Measurements from ENCODE around the gene CTSL.

The CTSL gene

GRCh38 chr9:87701931-87702421 is 23.9 kb upstream of the CTSL start (continued):
- peak; percentile 90 for TF ChIP-seq CREB5 (CRISPR knock-in tag; IDR thresholded peaks at IDR 0.05; ENCODE audit: low read depth)
- TF ChIP-seq TOX (CRISPR knock-in tag; IDR thresholded peaks at IDR 0.05; ENCODE audit: borderline replicate concordance), result no peak
- TF ChIP-seq ZNF565 (CRISPR knock-in tag; conservative IDR thresholded peaks at IDR 0.05; ENCODE audit: low read depth), result no peak
- TF ChIP-seq ZNF8 (CRISPR knock-in tag; IDR thresholded peaks at IDR 0.05), result no peak
- no peak for TF ChIP-seq ARNTL (CRISPR knock-in tag; IDR thresholded peaks at IDR 0.05; ENCODE audit: borderline replicate concordance, low read depth)
- TF ChIP-seq BACH2 (CRISPR knock-in tag; IDR thresholded peaks at IDR 0.05; ENCODE audit: borderline replicate concordance), result no peak
- peak; percentile 78 for TF ChIP-seq GLIS3 (CRISPR knock-in tag; IDR thresholded peaks at IDR 0.05)

- no peak for ATAC-seq
- TF ChIP-seq TSHZ2 (CRISPR knock-in tag; IDR thresholded peaks at IDR 0.05) (no peak), TCF4 (CRISPR knock-in tag; IDR thresholded peaks at IDR 0.05; ENCODE audit: borderline replicate concordance) (no peak), CSRNP3 (CRISPR knock-in tag; IDR thresholded peaks at IDR 0.05) (no peak), PATZ1 (CRISPR knock-in tag; IDR thresholded peaks at IDR 0.05; ENCODE audit: borderline replicate concordance) (no peak), ZFP30 (CRISPR knock-in tag; IDR thresholded peaks at IDR 0.05) (no peak), GLIS3 (CRISPR knock-in tag; IDR thresholded peaks at IDR 0.05) (no peak), OSR1 (CRISPR knock-in tag; IDR thresholded peaks at IDR 0.05) (no peak), ISL1 (CRISPR knock-in tag; IDR thresholded peaks at IDR 0.05) (no peak), ZNF8 (CRISPR knock-in tag; IDR thresholded peaks at IDR 0.05) (no peak), ESRRG (CRISPR knock-in tag; IDR thresholded peaks at IDR 0.05) (no peak), BACH2 (CRISPR knock-in tag; IDR thresholded peaks at IDR 0.05; ENCODE audit: borderline replicate concordance) (no peak), CREB5 (CRISPR knock-in tag; IDR thresholded peaks at IDR 0.05; ENCODE audit: low read depth) (no peak), CSDC2 (CRISPR knock-in tag; IDR thresholded peaks at IDR 0.05) (no peak), ZNF565 (CRISPR knock-in tag; conservative IDR thresholded peaks at IDR 0.05; ENCODE audit: low read depth) (no peak), PPARA (CRISPR knock-in tag; IDR thresholded peaks at IDR 0.05; ENCODE audit: borderline replicate concordance) (no peak), SNAI2 (CRISPR knock-in tag; IDR thresholded peaks at IDR 0.05) (no peak)
These were observed 23.0 kb upstream of the CTSL start for GRCh38 chr9:87702921-87703320.

GRCh38 chr9:87703636-87704276 is 22.2 kb upstream of the CTSL start:
- TF ChIP-seq PPARA (CRISPR knock-in tag; IDR thresholded peaks at IDR 0.05; ENCODE audit: borderline replicate concordance), result no peak
- ATAC-seq, result no peak

GRCh38 chr9:87704342-87704741 is 21.6 kb upstream of the CTSL start:
- TF ChIP-seq PATZ1 (CRISPR knock-in tag; IDR thresholded peaks at IDR 0.05; ENCODE audit: borderline replicate concordance) (no peak), ZFP30 (CRISPR knock-in tag; IDR thresholded peaks at IDR 0.05) (no peak), ESRRG (CRISPR knock-in tag; IDR thresholded peaks at IDR 0.05) (no peak), ZNF70 (CRISPR knock-in tag; IDR thresholded peaks at IDR 0.05) (no peak), GLIS3 (CRISPR knock-in tag; IDR thresholded peaks at IDR 0.05) (no peak), TCF4 (CRISPR knock-in tag; IDR thresholded peaks at IDR 0.05; ENCODE audit: borderline replicate concordance) (no peak), OSR1 (CRISPR knock-in tag; IDR thresholded peaks at IDR 0.05) (no peak), ZNF8 (CRISPR knock-in tag; IDR thresholded peaks at IDR 0.05) (no peak), CSDC2 (CRISPR knock-in tag; IDR thresholded peaks at IDR 0.05) (no peak), TOX (CRISPR knock-in tag; IDR thresholded peaks at IDR 0.05; ENCODE audit: borderline replicate concordance) (no peak), RARB (CRISPR knock-in tag; IDR thresholded peaks at IDR 0.05) (no peak), SNAI2 (CRISPR knock-in tag; IDR thresholded peaks at IDR 0.05) (no peak), ZFP3 (CRISPR knock-in tag; IDR thresholded peaks at IDR 0.05) (no peak), POU6F1 (CRISPR knock-in tag; IDR thresholded peaks at IDR 0.05; ENCODE audit: borderline replicate concordance, low read depth) (no peak)
- ATAC-seq, result no peak
